Measurements from ENCODE around the gene TOPBP1.

The TOPBP1 gene

GRCh38 chr3:133606342-133606741 lies 55.4 kb downstream of the TOPBP1 start:
- DNase-seq = no peak

GRCh38 chr3:133600572-133601081 lies 61.1 kb downstream of the TOPBP1 start:
- DNase-seq = no peak

DNA sequence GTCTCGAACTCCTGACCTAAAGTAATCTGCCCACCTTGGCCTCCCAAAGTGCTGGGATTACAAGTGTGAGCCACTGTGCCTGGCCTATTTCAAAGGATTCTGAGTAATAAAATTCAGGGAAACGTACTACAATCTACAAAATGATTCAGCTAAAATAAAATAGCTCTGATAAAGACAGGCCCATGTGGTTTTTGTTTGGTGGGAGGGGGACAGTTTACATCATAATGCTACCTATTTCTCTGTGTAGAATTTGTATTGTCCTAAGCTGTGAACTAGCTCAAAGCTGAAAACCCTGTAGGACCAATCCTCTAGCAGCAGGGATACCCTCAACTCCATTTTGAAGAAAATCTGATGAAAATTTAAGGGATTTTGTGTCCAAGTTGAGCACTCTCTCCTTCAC lies 62.5 kb downstream of the TOPBP1 start:
- DNase-seq = no peak

- DNase-seq = no peak
These were observed 63.3 kb downstream of the TOPBP1 start for GRCh38 chr3:133598405-133598804.

GRCh38 chr3:133595341-133595740 lies 66.4 kb downstream of the TOPBP1 start:
- no peak for DNase-seq

GRCh38 chr3:133593243-133593642 lies 68.5 kb downstream of the TOPBP1 start:
- no peak for DNase-seq

- DNase-seq = no peak
These were observed 68.9 kb downstream of the TOPBP1 start for GRCh38 chr3:133592843-133593242.

- no peak for DNase-seq
These were observed 70.4 kb downstream of the TOPBP1 start for GRCh38 chr3:133591271-133591742.

GRCh38 chr3:133589503-133589902 lies 72.2 kb downstream of the TOPBP1 start:
- no peak for DNase-seq

DNA sequence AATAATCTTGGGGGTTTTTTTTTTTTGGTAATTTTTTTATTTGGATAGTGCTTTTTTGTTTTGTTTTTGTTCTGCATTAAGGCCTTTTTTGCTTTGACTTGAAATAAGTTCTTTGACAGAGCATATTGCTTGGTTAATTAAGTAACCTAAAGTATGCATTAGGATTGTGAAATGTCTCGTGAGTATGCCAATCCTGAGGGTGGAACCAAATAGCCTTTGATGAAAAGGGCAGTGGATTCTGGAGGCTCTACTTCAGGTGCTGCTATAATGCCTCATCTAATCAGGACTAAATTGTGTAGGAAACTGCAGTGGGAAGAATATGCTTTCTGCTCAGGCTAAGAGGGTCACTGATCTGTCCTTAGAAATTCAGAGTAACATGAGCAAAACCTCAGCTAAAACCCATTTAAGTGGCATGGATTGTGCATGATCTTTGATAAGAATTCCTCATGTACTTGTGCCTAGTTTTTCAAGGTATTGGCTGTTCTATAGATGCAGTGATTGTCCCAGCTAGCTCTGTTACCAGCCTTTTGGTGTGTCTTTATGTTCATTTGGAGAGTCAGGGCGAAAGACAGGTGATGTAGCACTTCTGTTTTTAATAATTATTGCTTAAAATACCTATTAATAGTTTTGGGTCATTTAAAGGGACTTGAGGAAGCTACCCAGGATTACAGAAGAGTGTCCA lies 72.8 kb downstream of the TOPBP1 start:
- no peak for DNase-seq

GRCh38 chr3:133588035-133588434 lies 73.7 kb downstream of the TOPBP1 start:
- DNase-seq = no peak

- DNase-seq = no peak
These were observed 78.3 kb downstream of the TOPBP1 start for GRCh38 chr3:133583396-133583795.

DNA sequence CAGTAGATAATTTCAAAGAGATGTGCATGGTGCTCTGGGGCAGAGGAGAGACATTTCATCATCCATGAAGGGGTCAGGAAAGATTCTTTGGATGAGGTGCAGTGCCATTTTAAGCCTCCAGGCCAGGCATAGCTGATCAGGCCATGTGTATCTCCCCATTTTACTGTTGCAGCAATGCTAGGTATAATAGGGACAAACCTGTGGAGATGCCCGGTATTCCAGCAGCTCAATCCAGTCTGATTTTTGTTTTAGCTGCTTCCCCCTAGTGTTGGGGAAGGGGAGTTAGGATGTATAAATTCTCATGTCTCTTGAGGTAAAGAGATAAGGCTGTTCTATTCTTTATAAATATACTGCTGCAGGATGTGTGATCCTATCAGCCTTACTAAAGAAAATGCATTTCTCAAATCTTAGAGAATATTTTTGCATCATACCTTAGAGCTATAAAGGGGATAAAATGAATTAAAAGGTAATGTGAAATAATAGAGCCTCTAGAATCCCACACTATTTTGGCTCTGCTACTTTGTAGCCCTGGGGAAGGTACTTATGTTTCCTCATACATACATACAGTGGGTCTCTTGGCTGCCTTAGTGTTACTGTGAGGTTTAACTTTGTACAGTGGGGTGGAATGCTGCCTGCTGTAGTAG lies 83.1 kb downstream of the TOPBP1 start:
- no peak for DNase-seq

- no peak for DNase-seq
These were observed 85.6 kb downstream of the TOPBP1 start for GRCh38 chr3:133576169-133576568.

- DNase-seq = no peak
These were observed 86.7 kb downstream of the TOPBP1 start for GRCh38 chr3:133575086-133575485.

DNA sequence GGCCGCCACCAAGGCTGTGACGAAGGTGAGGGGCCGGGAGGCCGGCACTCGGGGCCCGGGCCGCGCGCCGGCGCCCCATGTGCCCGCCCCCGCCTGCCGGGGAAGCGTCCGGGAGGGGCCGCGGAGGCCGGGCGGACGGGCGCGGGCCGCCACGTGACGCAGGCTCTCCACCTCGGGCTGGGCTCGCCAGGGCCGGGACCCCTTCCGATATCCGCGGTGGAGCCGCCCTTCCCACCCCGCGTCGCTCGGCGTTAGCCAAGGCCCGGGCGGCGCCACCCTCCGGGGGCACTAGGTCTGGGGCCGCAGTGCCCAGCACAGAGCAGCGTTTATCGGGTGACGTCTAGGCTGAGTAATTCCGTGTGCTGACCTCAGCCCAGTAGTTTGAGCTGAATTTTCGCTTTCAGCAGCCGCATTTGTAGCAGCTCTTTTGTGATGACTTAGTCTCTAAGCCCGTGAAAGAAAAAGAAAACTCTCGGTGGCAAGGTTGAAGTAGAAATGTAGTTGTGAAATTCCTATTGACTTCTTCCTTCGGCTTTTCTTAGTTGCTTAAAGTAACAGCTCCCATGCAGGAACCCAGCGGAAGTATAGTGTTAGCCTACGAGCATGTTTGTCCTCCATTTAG lies 87.4 kb downstream of the TOPBP1 start:
- DNase-seq = no peak

- no peak for DNase-seq
These were observed 88.0 kb downstream of the TOPBP1 start, which contains the start of gene CDV3 for GRCh38 chr3:133573629-133574194. TSS of gene CDV3 (plus strand) at chr3:133573686. CDS start at chr3:133574045, 359 bp downstream.

- DNase-seq = no peak
These were observed 88.6 kb downstream of the TOPBP1 start for GRCh38 chr3:133573054-133573628.

GRCh38 chr3:133572158-133573053 lies 89.3 kb downstream of the TOPBP1 start:
- DNase-seq = no peak

DNA sequence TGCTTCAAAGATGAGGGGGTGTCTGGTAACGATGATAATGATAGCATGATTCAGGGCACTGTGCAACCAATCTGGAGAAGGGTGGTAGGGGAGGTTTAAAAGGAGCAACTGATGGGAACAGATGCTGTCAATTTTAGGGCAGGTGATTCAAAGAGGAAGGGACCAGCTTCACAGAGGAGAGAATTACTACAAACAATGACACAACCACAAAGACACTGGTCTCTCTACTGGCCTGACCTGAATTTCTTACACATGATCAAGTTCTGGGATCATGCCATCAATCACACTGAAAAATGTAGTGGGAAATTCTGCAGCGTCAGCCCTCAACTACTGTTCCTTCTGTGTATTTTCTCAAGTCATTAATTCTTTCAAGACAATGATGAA lies 90.8 kb downstream of the TOPBP1 start:
- DNase-seq = no peak

DNA sequence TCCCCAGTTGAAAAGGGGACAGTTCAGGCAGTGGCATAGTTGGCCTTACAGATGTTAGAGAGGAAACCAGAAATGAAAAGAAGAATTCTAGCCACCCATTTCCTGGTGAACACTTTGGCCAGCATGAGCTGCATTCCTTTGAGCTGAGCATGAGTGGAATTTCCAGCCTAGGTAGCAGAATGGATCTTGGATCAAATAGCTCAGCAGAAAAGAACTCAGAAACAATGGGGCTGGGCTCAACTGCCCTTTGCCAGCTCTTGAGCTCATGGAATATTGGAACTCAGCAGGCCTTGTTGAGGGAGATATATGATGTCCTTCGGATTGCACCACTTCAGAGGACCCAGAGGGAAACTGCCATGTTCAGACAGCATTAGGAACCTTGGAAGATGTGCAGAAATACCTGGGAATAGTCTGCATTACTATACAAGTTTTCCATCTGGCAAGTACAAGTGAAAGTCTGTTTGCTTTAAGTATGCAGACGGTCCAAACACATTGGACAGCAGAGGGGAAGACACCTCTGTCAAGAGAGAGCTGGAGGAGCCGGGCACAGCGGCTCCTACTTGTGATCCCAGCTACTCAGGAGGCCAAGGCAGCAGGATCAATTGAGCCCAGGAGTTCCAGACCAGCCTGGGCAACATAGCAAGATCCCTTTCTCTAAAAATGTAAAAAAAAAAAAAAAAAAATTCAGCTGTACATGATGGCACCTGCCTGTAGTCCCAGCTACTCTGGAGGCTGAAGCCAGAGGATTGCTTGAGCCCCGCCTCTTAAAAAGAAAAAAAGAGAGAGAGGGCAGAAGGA lies 91.4 kb downstream of the TOPBP1 start:
- DNase-seq = no peak

All from NCI-H1105 treated with DMSO at 0.1 percent for 48 hours (cell line).